ENCODE results near the gene CLDND1.
"Not testable (repeated sequence)": the region's sequence is repeated elsewhere in the genome, so short reads cannot be mapped to it uniquely, and the experiment has no call there.

CLDND1 gene

GRCh38 chr3:98522544-98523281 is at the start of gene CLDND1:
TSS of gene CLDND1 (minus strand) at chr3:98522902. CDS start at chr3:98521424, 1,478 bp downstream.
- peak; percentile 88 for DNase-seq

- DNase-seq: no peak
Measured at GRCh38 chr3:98568402-98568801, 45.7 kb upstream of the CLDND1 start.

- DNase-seq: no peak
Measured at GRCh38 chr3:98567666-98568270, 45.1 kb upstream of the CLDND1 start.

- DNase-seq: no peak
Measured at GRCh38 chr3:98565843-98566242, 43.1 kb upstream of the CLDND1 start.

DNA sequence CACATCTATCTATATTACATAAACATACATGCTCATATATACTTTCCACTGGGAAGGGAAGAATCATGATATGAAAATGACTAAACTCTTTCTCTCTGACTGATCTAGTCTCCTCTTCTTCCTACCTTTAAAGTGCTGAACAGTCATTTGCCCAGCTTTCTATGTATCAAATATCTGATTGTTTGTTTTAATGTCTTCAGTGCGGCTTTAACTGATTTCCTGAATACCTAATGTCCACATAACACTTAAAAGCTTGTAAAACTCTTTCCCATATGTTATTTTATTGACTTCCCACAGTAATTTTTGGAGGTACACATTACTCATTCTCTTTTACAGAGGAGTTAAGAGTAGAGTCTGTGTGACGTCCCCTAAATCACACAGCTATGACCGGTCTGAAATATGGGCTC is 42.5 kb upstream of the CLDND1 start:
- no peak for DNase-seq

DNA sequence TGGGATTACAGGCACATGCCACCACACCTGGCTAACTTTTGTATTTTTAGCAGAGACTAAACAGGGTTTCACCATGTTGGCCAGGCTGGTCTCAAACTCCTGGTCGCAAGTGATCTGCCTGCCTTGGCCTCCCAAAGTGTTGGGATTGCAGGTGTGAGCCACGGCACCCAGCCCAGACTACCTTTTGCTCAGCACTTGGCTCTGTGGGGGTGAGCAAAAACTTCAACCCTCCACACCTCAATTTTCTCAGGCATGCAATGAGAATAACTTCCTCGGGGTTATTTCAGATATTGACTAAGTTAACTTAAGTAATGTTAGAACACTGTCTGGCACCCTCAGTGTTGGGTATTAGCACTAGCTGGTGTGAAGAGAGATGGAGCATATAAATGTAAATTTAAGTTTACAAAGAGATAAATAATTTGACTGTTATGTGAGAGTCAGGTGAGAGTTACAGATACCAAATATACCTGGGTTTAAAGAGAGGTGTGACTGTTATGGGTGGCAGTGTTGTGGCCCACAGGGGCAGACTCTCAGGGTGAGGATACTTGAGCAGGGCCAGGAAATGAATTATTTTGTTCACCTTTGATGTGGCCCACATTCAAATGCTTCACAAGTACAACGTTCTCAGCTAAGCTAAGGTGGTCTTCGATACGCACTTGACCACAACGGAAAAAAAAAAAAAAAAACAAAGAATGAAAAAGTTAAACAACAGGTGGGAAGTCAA is 41.7 kb upstream of the CLDND1 start:
- DNase-seq: no peak

GRCh38 chr3:98563661-98564281 is 41.1 kb upstream of the CLDND1 start:
- DNase-seq: no peak

- DNase-seq: no peak
Measured at GRCh38 chr3:98561727-98562521, 39.2 kb upstream of the CLDND1 start.

- DNase-seq: no peak
Measured at GRCh38 chr3:98560911-98561310, 38.2 kb upstream of the CLDND1 start.

- DNase-seq: not testable (repeated sequence)
Measured at GRCh38 chr3:98559769-98560168, 37.1 kb upstream of the CLDND1 start.

DNA sequence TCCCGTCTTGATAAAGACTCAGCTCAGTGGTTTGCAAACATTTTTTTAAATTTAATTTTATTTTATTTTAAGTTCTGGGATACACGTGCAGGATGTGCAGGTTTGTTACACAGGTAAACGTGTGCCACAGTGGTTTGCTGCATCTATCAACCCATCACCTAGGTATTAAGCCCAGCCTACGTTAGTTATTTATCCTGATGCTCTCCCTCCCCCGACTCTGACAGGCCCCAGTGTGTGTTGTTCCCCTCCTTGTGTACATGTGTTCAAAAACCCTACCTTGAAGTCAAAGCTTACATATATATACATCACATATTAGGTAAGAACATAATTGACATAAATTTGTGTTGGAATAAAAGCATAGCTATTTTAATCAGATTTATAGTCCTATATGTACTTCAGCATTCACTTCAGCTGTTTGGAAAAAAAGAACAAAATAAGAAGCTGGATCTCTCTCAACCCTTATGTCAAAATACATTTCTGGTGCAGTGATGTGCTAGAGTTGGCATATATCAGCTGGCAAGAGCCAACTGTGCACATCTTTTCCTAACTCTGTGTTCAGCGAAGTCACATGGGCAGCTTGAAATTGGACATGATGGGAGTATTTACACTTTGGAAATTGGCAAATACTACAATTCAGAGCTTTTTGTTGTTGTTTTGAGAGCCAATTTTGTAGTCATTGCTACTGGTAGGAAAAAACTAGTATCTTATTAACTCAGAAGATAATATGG is 35.6 kb upstream of the CLDND1 start:
- DNase-seq: no peak

DNA sequence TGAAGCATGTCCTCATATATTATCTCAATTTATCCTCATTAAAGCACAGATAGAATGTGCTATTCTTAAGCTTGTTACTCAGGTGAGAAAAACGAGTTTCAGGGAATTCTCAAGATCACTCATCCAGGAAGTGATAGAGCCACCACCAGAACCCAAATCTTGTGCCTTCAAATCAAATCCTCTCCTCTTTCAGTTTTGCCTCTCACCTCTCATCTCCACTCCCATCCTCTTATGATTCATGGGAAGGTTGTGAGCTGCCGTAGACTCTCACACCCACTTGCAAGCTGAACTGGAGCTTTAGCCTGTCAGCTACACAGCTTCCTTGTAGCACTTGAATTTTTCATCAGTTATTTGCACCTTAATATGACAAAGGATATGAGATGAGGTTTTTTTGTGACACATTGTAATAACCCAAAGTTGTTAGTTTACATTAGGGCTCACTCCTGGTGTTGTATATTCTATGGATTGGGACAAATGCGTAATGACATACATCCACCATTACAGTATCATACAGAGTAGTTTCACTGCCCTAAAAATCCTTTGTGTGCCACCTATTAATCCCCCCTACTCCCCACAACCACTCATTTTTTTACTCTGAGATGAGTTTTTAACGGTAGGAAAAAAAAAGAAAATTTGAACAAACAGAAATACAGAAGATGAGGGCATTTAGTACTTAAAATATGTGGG is 34.8 kb upstream of the CLDND1 start:
- no peak for DNase-seq

GRCh38 chr3:98556164-98557130 is 33.7 kb upstream of the CLDND1 start:
- no peak for DNase-seq

- DNase-seq: no peak
Measured at GRCh38 chr3:98555025-98555379, 32.3 kb upstream of the CLDND1 start.

DNA sequence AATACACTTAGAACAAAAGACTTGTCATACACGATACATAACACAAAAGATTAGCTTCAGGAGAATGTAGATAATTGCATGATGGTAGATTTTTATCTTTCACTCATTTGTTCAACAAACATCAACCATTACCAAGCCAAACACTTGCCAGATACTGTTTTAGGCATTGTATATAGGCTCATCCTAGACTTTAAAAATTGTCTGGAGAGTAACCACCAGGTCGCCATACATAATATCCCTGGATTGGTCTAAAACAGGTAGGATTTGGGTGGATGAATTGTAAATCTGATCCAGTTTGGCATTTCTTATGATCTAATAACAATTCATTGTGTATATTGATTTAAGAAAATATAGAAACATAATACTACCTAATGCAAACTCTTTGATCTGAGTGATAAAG is 31.9 kb upstream of the CLDND1 start:
- DNase-seq: no peak

DNA sequence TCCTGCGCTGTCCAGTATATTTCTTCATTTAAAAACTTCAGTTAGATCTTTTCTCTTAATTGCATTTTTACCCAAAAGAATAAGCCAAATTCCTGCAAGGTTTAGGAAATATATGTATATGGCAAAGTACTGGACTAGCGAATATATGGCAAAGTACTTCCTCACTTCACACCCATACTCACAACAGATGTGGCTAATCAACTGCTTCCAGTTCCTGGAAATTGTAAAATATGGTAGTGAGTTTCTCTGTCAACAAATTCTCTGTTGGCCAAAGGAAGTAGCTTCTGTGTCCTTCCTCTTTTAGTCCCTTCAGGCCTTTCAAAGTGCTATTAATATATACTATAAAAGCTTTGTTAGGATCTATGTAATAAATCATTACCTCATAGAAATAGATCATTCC is 31.1 kb upstream of the CLDND1 start:
- no peak for DNase-seq

- DNase-seq: no peak
Measured at GRCh38 chr3:98553021-98553563, 30.4 kb upstream of the CLDND1 start.

- no peak for DNase-seq
Measured at GRCh38 chr3:98552232-98553020, 29.7 kb upstream of the CLDND1 start.

GRCh38 chr3:98551754-98552153 is 29.1 kb upstream of the CLDND1 start:
- no peak for DNase-seq
